Stimulated activated CD8-positive, alpha-beta memory T cell treated with anti-CD3 and anti-CD28 coated beads, Interleukin-12 subunit alpha, Interleukin-12 subunit beta, amount 100 ng/mL, for 4 hours (primary cell): ENCODE results near the gene C22orf31.

ENCODE experiments used
- DNase-seq: peaks from one replicate; pipeline ENCODE4 v3.0.0-alpha.2; 2020; ENCODE audit warnings: low read depth

Gene C22orf31

GRCh38 chr22:29029202-29030000 lies 32.2 kb downstream of the C22orf31 start:
- no peak for DNase-seq

GRCh38 chr22:29028468-29028867 lies 33.2 kb downstream of the C22orf31 start:
- DNase-seq = no peak

GRCh38 chr22:29026579-29026978 lies 35.1 kb downstream of the C22orf31 start:
- no peak for DNase-seq

DNA sequence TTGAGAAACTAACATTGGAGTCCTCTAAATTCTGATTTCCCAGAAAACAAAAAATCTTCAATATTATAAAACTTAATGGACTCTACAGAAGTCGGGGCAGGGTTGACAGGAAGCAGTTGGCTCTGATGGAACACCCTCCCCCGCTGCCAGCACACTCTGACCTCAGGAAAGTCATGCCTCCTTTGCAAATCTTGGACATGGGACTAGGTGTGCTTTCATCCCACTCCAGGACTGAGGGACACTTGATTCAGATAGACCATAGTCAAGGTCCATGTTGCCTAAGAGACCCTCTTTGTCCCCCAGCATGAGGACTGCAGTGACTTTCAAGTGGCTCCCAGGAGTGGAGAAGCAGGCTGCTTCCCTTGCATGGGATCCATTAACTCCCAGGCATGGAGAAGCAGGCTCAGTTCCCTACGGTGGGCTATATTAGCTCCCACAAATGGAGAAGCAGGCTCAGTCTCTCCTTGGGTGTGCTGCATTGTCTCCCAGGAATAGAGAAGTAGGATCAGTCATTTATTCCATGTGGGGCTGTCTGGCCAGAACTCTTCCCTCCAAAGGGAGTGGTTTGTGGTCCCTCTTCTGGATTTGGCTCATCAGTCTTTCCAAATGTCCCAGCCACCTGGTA lies 38.3 kb downstream of the C22orf31 start:
- no peak for DNase-seq

GRCh38 chr22:29022101-29022817 lies 39.4 kb downstream of the C22orf31 start:
- no peak for DNase-seq

GRCh38 chr22:29018293-29019189 lies 43.1 kb downstream of the C22orf31 start:
- DNase-seq = no peak

DNA sequence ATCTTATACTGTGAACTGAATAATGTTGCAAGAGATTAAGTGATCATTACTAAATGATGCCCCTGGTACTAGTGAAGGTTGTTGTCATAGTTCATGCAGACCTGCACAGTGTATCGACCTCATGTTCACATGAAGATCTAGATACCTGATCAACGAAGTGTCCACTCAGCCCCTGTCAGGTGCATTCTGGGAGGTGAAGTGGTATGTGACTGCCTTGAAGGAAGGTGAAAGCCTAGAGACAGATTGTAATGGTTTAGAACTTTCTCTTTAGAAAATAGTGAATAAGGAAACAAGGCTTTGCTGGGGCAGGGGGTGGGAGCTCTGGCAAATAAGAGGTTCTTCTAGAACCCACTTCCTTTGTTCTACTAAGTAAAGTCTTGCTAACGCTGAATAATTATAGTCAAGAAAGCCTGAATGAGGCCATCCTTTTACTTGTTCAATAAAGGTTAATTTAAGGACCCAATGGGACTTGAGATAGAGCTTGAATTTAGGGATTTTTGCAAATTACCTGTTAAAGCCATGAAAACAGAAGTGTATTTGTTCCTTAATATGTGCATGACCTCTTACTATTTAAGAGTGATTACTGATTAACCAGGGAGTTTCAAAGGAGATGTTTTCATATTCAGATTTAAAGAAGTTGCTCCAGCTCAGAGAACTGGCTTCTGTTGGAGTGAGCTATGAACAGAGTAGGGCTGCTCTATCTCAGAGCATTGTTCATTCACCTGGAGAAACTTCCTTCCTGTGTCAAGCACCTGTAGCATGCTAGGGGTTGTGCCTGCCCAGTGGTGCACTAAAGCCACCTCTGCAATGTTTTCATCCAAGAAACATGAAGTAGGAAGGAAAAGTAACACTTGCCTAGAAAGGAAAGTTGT lies 45.3 kb downstream of the C22orf31 start:
- no peak for DNase-seq

GRCh38 chr22:29014773-29015172 lies 46.9 kb downstream of the C22orf31 start:
- no peak for DNase-seq

GRCh38 chr22:29014293-29014692 lies 47.3 kb downstream of the C22orf31 start:
- no peak for DNase-seq

GRCh38 chr22:29012952-29013351 lies 48.7 kb downstream of the C22orf31 start:
- DNase-seq = no peak

GRCh38 chr22:29012101-29012433 lies 49.6 kb downstream of the C22orf31 start:
- DNase-seq = no peak

- DNase-seq = no peak
These were observed 50.2 kb downstream of the C22orf31 start for GRCh38 chr22:29011240-29012100.

- no peak for DNase-seq
These were observed 52.5 kb downstream of the C22orf31 start for GRCh38 chr22:29009148-29009547.
